Measurements from ENCODE around the gene CRAMP1.
"Not testable (repeated sequence)": the region's sequence is repeated elsewhere in the genome, so short reads cannot be mapped to it uniquely, and the experiment has no call there.

Gene CRAMP1

DNA sequence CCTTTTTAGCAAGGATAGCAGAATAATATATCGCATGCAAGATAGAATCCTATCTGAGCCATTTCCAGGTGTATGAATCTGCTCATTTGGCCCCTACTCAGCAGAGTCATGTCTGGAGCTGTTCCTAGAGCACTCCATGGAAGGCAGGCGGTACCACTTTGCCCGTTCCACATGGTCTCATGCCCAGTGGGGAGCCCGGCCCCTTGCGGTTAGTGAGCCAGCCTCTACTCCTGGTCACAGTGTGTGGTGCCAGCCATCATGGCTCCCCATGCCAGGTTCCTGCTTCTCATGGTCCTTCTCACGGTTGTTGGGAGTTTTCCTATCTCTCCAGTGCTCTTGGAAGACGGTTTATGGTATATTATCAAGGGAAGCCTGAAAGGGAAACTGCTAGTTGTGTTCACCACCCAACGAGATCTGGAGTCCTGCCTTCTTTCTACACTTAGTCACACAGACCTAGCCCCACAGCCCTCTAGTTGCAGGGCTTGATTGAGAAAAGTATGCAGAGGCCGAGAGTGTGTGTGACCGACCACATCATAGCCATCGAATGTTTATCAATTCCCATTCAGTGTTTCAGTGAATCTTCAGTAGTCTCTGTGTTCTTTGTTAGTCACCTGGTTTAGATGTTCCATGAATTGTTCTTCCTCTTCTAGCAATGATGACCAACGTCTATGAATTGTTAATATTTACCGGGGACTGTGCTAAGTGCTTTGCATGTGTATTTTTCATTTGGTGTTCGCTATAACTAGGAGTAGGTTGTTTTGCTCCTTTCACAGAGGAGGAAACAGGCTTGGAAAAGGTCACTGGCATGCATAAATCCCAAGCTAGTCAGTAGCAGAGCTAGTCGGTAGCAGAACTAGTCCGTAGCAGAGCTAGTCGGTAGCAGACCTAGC lies 75.5 kb downstream of the CRAMP1 start:
- no peak for DNase-seq (ENCODE audit: low read depth)

DNA sequence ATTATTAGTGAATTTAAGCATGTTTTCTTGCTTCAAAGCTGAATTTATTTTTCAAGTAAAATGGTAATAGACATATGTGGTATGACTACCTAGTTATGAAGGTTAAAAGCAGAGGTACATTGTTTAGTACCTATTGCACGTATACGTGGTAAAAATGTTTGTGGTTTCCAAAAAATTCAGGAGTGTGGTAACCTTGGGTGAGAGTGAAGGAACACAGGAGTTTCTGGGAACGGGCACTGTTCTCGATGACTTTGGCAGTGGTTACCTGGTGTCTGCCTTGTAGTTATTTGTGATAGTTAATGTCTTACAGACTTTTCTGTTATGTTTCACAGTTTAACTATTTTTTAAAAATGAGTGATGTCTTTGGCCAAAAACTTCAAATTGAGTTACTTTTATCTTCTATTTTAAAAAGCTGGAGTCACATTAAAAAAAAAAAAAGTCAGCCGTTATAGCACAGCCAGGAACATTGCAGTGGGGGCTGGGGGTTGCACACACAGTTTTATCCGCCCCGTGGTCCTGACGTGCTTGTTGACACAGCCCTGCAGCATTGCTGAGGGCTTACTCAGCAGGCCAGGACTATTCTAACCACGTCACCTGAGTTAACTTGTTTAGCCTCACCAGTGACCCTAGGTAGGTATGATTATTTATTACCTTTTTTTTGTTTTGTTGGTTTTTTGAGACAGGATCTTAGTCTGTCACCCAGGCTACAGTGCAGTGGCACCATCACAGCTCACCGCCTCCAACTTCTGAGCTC lies 76.8 kb downstream of the CRAMP1 start:
- DNase-seq (ENCODE audit: low read depth) = no peak

DNA sequence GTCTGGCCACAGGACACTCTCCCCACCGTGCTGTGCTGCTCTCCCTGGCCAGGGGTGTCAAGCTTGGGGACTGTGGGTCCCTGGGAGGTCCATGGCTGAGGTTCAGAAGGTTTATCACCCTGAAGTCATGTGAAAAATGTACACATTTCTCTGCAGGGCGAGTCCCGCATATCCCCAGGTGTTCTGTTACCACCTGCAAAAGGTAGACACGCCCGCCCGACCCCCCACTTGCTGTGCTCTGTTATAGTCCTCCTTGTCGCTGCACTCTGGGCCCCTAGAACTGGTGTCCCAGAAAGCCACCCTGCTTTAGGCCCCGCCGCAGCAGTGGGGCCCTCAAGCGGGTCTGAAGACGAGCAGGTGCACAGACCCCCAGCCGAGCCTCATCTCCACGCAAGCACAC lies 77.7 kb downstream of the CRAMP1 start:
- DNase-seq (ENCODE audit: low read depth) = no peak

DNA sequence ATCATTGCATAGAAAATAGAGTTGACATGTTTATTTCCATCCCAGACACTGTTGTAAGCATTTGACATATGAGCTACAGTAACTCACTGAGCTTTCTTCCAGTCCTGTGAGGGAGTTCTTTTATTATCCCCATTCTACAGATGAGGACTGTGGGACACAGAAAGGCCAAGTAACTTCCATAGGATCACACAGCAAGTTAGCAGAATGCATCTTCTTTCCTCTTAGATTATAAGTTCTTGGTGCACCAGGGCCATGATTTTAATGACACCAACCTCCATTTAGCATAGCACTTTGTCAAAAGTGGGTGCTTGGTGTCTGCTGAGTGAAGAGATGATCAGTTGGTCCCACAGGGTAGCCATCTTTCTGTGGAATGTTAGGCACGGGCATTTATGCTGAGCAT lies 78.7 kb downstream of the CRAMP1 start:
- DNase-seq (ENCODE audit: low read depth) = no peak

DNA sequence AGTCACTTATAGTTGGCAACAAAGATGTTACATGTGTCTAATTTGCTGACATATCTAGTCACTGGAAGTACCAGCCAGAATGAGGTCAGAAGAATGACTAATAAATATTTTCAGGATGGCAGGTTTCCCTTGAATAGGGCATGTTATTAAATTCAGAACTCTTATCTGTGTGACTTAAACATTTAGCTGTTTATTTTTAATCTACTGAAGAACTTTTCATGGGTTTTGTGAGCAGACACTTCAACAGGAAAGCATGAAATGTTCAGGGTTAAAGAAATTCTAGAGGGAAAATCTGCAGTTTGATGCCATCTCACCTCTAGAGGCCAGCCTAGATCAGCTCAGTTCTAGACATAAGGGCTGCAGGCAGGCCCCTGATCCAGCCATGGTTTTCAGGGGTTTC lies 79.1 kb downstream of the CRAMP1 start:
- no peak for DNase-seq (ENCODE audit: low read depth)

DNA sequence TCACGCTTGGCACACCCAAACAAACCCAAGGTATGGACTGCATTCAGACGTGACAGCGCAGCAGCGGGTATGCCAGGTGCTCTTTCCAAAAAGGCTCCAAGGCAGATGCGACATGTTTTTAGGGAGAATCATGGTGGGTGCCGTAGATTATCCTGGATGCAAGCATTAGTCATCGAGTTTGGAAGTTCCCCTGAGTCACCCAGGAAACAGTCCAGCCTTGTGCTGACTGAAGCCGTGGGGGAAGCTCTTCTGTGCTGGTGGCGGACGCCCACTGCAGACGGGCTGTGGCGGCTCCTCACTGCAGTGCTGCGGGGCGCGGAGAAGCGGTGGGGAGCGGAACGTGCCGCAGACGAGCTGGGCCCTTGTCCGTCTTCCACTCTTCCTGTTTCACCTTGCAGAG lies 79.8 kb downstream of the CRAMP1 start:
- no peak for DNase-seq (ENCODE audit: low read depth)

DNA sequence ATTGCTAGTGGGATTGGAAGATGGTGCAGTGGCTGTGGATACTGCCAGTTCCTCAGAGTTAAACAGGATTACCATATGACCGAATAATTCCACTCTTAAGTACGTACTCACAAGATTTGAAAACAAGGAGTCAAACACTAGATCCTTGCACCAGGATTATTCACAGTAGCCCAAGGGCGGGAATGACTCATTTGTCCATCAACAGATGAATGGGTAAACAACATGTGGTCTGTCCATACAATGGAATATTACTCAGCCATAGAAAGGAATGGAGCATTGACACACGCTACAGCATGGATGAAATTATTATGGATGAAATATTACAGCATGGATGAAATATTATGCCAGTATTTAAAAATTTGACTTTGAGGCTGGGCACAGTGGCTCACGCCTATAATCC lies 84.7 kb downstream of the CRAMP1 start:
- DNase-seq (ENCODE audit: low read depth) = no peak

DNA sequence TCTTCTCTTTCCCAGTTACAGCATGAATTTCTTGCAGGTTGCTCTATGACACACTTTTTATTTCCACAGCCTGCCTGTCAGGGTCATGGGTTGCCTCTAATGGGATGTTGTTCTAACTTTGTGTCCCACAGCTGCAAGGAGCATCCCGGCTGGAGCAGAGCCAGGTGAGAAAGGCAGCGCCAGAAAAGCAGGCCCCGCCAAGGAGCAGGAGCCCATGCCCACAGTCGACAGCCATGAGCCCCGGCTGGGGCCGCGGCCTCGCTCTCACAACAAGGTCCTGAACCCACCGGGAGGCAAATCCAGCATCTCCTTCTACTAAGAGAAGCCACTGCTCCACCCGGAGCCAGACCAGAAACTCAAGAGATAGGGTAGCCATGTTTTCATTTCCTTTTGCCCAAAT lies 86.5 kb downstream of the CRAMP1 start:
- no peak for DNase-seq (ENCODE audit: low read depth)

DNA sequence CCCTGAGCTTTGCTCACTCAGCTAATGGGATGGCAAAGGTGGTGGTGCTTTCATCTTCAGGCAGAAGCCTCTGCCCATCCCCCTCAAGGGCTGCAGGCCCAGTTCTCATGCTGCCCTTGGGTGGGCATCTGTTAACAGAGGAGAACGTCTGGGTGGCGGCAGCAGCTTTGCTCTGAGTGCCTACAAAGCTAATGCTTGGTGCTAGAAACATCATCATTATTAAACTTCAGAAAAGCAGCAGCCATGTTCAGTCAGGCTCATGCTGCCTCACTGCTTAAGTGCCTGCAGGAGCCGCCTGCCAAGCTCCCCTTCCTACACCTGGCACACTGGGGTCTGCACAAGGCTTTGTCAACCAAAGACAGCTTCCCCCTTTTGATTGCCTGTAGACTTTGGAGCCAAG lies 88.1 kb downstream of the CRAMP1 start:
- DNase-seq (ENCODE audit: low read depth) = no peak

DNA sequence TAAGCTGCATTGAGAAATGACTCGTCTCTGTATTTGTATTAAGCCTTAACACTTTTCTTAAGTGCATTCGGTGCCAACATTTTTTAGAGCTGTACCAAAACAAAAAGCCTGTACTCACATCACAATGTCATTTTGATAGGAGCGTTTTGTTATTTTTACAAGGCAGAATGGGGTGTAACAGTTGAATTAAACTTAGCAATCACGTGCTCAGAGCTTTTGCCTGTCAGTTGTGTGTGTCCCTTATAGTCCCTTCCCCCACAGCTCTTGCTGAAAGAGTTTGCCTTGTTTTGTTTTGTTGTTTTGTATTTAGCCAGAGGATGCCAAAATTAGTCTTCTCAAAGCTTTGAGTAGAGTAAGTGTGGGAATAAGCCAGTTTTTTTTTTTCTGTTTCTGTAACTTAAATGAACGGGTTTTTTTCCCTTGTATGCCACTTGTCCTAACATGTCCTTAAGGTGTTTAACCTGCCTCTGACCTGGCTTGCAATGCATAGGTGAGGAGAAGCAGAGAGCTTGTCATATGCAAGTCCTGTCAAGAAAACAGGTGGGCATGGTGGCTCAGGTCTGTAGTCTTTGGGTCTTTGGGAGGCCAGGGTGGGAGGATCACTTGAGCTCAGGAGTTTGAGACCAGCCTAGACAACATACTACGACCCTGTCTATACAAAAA lies 89.2 kb downstream of the CRAMP1 start:
- no peak for DNase-seq (ENCODE audit: low read depth)

DNA sequence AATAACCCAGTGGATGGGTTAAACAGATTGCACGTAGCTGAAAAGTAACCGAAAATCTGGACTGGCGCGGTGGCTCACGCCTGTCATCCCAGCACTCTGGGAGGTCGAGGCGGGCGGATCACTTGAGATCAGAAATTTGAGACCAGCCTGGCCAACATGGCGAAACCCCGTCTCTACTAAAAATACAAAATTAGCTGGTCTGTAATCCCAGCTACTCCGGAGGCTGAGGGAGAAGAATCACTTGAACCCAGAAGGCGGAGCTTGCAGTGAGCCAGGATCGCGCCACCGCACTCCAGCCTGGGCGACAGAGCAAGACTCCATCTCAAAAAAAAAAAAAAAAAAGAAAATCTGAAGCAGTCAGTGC lies 93.1 kb downstream of the CRAMP1 start:
- DNase-seq (ENCODE audit: low read depth) = not testable (repeated sequence)

DNA sequence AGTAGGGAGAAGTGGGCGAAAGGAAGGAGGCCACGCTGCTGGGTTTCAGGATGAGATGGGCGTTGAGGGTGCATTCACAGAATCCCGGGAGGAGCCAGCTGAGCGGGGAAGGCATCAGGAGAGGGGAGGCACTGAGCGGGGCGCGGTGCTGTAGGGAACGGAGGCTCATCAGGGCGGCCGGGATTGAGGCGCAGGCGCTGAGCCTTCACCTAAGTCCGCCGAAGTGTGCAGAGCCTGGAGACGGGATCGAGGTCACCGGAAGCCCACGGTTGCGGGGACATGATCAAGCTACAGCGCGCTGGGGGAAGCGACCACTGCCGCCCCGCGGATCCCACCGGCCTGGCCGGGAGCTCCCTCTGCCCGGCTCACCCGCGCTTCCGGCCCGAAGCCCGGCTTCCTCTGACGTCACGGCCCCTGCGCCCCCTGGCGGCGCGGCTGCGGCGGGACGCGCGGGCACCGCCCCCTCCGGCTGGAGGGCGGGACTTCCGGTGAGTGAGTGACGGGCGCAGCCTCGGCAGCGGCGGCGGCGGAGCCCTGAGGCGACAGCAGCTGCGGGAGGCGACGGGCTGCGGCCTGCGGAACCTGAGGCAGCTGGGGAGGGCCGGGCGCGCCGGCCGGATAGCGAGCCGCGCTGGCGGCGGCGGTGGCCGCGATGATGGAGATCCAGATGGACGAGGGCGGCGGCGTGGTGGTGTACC lies 93.7 kb downstream of the CRAMP1 start, which contains the start of gene MAPK8IP3:
MAPK8IP3 (plus strand) TSS at position 508 of the 698 bp plus-strand sequence; CDS start at position 653, 145 bp downstream.
- peak; percentile 92 for DNase-seq (ENCODE audit: low read depth)

DNA sequence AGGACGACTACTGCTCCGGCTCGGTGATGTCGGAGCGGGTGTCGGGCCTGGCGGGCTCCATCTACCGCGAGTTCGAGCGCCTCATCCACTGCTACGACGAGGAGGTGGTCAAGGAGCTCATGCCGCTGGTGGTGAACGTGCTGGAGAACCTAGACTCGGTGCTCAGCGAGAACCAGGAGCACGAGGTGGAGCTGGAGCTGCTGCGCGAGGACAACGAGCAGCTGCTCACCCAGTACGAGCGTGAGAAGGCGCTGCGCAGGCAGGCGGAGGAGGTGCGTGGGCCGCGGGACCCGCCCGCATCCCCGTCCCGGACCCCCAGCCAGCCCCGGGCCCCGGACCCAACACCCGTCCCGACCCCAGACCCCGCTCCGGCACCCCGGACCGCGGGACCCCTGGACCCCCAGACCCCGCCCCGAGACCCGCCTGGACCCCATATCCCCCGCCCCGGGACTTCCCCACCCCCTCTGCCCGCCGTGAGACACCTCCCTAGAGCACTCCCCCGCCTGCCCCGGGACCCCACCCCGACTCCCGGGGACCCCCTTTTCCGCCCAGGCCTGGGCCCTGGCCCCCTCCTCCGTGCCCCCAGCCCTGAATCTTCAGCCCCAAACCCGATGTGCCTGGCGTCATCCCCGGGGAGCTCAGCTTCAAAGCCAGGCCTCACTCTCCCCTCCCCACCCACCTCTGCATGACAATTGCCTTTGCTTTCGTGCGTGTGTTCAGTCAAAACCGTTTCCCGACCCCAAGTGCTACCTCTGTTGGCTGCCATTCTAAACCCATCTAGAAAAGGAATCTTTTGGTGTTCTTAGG lies 94.4 kb downstream of the CRAMP1 start:
- peak; percentile 39 for DNase-seq (ENCODE audit: low read depth)

DNA sequence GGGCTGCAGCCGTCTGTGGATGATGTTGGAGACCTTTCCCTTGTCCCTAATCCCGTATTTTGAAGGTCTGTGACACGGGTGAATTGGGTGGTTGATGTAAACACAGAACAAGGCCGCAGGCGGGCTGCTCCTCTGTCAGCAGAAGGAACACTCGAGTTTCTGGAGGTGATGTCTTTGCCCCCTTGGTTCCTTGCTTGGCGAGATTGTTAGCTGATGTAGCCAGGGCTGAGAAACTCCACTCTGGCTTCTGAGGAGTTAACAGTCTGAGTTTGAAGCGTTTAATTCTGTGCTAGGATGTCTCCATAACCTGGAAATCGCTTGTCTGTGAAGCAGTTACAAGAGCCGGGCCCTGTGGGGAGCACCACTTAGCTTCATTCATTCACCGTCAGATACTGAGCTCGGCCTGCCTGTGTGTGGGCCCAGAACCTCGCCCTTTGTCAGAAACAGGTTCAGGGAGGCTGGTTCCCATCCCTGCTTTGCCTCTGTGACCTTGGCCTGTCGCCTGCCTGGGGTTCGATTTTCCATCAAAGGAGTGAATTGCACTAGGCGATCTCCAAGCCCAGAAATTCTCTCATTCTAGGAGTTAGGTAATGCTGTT lies 95.1 kb downstream of the CRAMP1 start:
- DNase-seq (ENCODE audit: low read depth) = no peak

DNA sequence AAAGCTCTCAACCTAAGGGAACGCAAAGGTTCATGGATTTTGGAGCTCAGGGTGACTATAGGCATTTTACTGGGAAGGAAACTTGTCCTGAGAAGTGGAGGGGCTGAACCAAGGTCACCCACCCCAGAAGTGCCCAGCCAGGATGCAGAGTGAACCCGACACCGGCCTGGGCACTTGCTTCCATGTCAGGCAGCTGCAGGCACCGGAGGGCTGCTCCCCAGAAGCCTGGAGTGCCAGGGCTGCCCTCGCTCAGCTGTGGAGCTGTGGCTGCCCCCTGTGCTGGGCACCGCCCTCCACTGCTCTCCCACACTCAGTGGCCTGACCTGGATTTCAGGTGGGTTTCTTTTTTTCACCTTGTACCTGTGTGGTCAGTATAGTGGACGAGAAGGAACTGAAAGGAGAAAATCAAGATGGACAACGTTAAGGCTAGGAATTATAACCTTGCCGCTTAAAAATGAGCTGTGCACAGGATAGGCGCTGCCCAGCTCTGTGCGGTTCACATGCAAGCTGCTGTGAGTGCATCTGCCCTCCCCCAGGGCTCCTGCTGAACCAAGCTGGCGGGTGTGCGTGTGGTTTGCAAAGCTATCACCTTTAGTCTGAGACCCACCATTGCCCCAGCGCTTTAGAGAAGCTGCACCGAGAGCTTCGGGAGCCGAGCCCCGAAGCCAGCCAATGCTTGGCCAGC lies 96.1 kb downstream of the CRAMP1 start:
- peak; percentile 10 for DNase-seq (ENCODE audit: low read depth)

DNA sequence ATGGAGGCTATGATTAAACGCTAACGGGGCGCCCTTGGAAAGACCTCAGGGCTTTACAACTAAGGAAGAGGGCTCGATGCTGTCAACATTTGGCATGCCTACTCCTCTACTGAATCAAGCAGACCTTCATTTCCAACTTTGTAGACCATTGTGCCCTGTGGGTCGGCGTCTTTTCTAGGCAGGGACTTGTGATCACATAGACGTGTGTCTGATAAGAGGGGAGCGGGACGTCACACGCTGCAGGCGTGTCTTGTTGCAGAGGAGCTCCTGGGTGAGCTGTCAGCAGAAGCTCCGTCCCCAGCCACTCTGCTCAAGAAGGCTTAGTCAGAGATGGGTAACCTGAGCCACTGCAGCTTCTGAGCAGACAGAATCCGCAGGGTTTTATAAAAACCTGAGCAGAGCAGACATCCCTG lies 96.6 kb downstream of the CRAMP1 start:
- peak; percentile 30 for DNase-seq (ENCODE audit: low read depth)

DNA sequence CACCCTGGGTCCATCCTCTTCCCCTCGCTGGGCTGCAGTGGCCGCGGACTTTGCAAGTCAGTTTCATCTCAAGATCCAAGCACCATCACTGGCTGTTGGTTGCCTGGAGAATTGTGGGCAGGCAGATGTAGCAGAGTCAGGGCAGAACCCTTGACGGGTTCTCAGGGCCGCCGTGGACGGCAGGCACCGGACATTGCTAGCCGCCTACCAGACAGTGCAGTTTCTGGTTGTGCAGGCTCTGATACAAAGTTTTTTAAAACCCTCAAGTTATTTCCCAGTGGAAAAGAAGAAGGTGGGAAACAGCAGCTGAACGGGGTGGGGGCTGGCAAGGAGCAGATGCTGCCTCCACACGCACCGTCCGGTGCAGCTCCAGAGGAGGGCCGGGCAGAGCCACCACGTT lies 97.2 kb downstream of the CRAMP1 start:
- no peak for DNase-seq (ENCODE audit: low read depth)

DNA sequence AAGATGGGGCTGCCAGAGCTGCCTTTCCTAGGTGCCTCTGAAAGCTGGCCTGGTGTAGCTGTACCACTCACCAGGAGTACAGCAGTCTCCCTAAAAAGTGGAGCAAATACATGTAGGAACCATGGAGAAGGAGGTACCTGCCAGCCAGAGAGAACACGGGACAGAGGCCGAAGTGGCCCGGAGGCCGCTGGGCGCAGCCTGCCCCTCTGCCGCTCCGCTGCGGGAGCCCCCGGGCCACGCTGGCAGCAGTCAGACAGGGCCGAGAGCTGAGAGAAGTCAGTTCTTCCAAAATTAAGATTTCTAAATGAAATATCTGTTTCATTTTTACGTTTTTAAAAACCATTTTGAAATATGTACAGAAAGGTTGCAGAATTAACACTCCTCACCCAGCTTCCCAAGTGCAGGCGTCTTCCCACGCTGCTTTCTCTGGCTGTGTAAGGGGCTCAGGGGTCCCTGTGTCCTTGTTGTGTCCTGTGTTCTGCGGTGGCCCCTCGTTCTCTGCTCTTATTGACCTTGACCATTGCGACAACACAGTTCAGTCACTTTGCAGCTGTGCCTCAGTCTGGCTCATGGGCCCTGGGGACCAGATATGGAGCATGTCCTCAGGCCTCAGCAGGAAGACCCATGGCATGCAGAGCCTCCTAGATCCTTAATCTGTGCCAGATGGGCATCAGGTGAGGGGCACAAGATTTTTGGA lies 98.8 kb downstream of the CRAMP1 start:
- no peak for DNase-seq (ENCODE audit: low read depth)

DNA sequence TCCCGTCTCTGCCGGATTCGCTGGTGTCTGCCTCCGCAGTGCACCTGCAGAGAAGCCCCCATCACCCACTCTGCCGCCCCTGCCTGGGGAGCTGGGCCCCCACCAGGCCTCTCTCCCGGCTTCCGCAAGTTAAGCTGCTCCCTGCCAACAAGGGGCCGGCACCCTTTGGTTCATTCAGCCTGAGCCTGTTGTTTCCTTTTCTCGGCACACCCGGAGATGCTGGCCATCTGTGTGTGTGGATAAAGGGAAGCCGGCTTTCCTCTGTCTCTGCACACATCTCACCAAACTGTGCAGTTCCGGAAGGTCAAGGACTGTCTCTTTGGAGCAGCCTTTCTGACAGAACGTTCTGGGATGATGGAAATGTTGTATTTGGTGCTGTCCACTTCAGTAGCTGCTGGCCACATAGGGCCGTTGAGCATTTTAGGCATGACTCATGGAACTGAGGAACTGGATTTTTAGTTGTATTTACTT lies 100.7 kb downstream of the CRAMP1 start:
- DNase-seq (ENCODE audit: low read depth) = no peak

DNA sequence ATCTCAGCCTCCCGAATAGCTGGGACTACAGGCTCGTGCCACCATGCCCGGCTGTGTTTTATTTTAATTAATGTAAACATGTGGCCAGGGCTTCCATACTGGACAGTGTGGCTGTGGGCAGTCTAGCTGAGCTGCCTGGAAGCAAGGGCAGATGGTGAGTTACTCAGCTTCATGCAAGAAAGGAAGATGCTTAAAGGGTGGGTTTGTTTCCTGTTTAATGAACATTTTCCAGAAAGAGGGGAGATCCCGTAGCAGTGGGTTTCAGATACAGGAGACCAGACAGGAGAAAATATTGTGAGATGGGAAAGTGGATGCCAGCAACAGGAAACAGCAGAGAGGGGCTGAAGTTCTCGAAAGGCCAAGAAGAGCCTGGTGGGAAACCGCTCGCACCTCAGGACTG lies 101.2 kb downstream of the CRAMP1 start:
- DNase-seq (ENCODE audit: low read depth) = no peak

All from activated gamma-delta T cell treated with anti-CD3 and anti-CD28 coated beads, Interleukin-2, amount 50 U/mL, for 16 hours (primary cell).